ENCODE measurements around the gene GIMAP5. TPM values are rescaled to one million over a fixed set of nuclear protein-coding genes. Genes with fewer than 3 reads are reported as not detected.

GIMAP5 gene
- total RNA-seq, 1 experiment from 2014 or later: not detected

DNA sequence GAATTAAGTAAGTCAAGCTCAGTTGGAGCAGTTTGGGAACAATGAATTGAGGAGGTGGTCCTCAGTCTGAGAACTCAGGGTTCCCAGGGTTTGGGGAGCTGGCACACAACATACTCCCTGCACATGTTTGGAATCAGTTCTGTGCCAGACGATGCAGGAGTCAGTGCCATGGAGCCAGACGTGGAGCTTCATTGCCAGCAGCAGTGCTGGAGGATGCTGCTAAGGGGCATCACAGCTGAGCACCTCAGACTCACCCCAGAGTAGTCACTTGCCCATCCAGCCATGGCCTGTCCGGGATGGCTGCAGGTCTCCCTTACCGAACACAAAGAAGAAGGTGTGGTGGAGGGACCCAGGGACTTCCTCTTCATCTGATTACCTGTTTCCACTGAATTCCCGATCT, 7.9 kb downstream of the GIMAP5 start:
- H3K27ac Mint-ChIP-seq: no peak overlapping the region
- Histone ChIP-seq H3K23me2 (ENCODE audit: insufficient read length, low read depth, low read length, poor library complexity, severe bottlenecking) (no peaks in the 10 kb centered on the region), H4K20me1 (ENCODE audit: control insufficient read depth, insufficient read depth, insufficient read length) (no peaks in the 10 kb centered on the region), H4K5ac (ENCODE audit: insufficient read length, low read depth, low read length) (no peak overlapping the region), H3K27me3 (ENCODE audit: insufficient read depth, low read length) (peaks cover 62% of the 10 kb centered on the region), H3K4ac (ENCODE audit: low read depth, low read length) (no peak overlapping the region), H3K4me1 (ENCODE audit: insufficient read depth, low read length) (no peaks in the 10 kb centered on the region), H3K27ac (ENCODE audit: insufficient read length, low read depth, low read length) (no peak overlapping the region), H2AK5ac (ENCODE audit: insufficient read length, low read length) (no peak overlapping the region), H3K79me2 (ENCODE audit: insufficient read depth, low read length) (no peaks in the 10 kb centered on the region), H3K23ac (ENCODE audit: insufficient read length, low read depth, low read length) (no peak overlapping the region), H3K14ac (ENCODE audit: insufficient read depth, low read length) (no peak overlapping the region), H3K9me3 (ENCODE audit: control insufficient read depth, low read depth, low read length) (no peaks in the 10 kb centered on the region), H4K91ac (ENCODE audit: insufficient read length, low read depth, low read length) (no peak overlapping the region), H3K79me1 (ENCODE audit: insufficient read depth, low read depth, low read length, poor library complexity, severe bottlenecking) (no peaks in the 10 kb centered on the region), H2AFZ (ENCODE audit: low read length) (no peak overlapping the region), H2BK12ac (ENCODE audit: insufficient read length, low read depth, low read length) (no peak overlapping the region), H3K18ac (ENCODE audit: insufficient read length, low read depth, low read length) (no peak overlapping the region), H2BK15ac (ENCODE audit: low read depth, low read length) (no peak overlapping the region), H4K8ac (replicated peaks; ENCODE audit: insufficient read length, low read depth, low read length) (no peak overlapping the region), H2BK5ac (ENCODE audit: insufficient read length, low read length) (no peak overlapping the region), H3K4me2 (ENCODE audit: insufficient read depth, insufficient read length, low read length) (no peak overlapping the region), H3T11ph (ENCODE audit: low read length) (no peak overlapping the region), H2BK120ac (ENCODE audit: low read depth, low read length, poor library complexity, severe bottlenecking) (no peak overlapping the region), H3K9ac (ENCODE audit: extremely low read depth, insufficient read length, low read length) (no peak overlapping the region), H3K56ac (ENCODE audit: insufficient read length, low read depth, low read length) (no peak overlapping the region), H2BK20ac (ENCODE audit: low read depth, low read length, poor library complexity, severe bottlenecking) (no peak overlapping the region)
- no CpG with 5 or more reads among the region's 5 CpGs for WGBS (ENCODE audit: extremely low coverage, insufficient read length, low lambda C conversion rate)
- peaks cover 3% of the 10 kb centered on the region in 2 experiments for H3K9me3 Mint-ChIP-seq
- no peak for DNase-seq
- no peaks in the 10 kb centered on the region for H3K36me3 Mint-ChIP-seq (ENCODE audit: insufficient read depth in 1 of 3, low read depth in 3 of 3)
- TF ChIP-seq, protein P1, sequence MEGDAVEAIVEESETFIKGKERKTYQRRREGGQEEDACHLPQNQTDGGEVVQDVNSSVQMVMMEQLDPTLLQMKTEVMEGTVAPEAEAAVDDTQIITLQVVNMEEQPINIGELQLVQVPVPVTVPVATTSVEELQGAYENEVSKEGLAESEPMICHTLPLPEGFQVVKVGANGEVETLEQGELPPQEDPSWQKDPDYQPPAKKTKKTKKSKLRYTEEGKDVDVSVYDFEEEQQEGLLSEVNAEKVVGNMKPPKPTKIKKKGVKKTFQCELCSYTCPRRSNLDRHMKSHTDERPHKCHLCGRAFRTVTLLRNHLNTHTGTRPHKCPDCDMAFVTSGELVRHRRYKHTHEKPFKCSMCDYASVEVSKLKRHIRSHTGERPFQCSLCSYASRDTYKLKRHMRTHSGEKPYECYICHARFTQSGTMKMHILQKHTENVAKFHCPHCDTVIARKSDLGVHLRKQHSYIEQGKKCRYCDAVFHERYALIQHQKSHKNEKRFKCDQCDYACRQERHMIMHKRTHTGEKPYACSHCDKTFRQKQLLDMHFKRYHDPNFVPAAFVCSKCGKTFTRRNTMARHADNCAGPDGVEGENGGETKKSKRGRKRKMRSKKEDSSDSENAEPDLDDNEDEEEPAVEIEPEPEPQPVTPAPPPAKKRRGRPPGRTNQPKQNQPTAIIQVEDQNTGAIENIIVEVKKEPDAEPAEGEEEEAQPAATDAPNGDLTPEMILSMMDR (conservative IDR thresholded peaks at IDR 0.05): no peak
- no peak overlapping the region; a peak in 1 of 5 replicates for H3K4me3 Mint-ChIP-seq
- no peaks in the 10 kb centered on the region for H3K4me1 Mint-ChIP-seq
- H3K27me3 Mint-ChIP-seq (ENCODE audit: low read depth): peaks cover 100% of the 10 kb centered on the region
